Vagina (tissue), 2 donors: Measurements from ENCODE around the gene STX16. TPM values are rescaled to one million over a fixed set of nuclear protein-coding genes. Genes with fewer than 3 reads are reported as not detected.
A peak's percentile ranks its signal among the peaks of the same experiment; 100 is the strongest.
"Not testable (repeated sequence)": the region's sequence is repeated elsewhere in the genome, so short reads cannot be mapped to it uniquely, and the experiment has no call there.

ENCODE experiments used
- DNase-seq, 2 donors: peaks; one replicate each; pipeline ENCODE4 v3.0.0-alpha.2; 2017; ENCODE audit errors: extremely low spot score in 2 of 2
- H3K27ac ChIP-seq: fragments of 200-600 bp; sonication (generic); one replicate; pipeline ENCODE4 v1.5.1; 2019
- H3K27me3 ChIP-seq: fragments of 200-600 bp; sonication (generic); one replicate; pipeline ENCODE4 v1.5.1; 2019
- H3K36me3 ChIP-seq, 2 donors: fragments of 200-600 bp; sonication (generic); one replicate each; pipeline ENCODE4 v1.5.1; 2017 to 2019
- H3K4me1 ChIP-seq: fragments of 200-600 bp; sonication (generic); one replicate; pipeline ENCODE4 v1.5.1; 2019
- H3K4me3 ChIP-seq, 2 donors: fragments of 200-600 bp; sonication (generic); 1 replicate in 1 of 2; 2 replicates in 1 of 2; pipeline ENCODE4 v1.5.1; 2016 to 2019
- H3K9me3 ChIP-seq: fragments of 200-600 bp; sonication (generic); one replicate; pipeline ENCODE4 v1.5.1; 2019
- POLR2A ChIP-seq, 2 donors: fragments of 450-650 bp; IDR thresholded peaks; one replicate each; pipeline ENCODE4 v1.6.1; 2017; ENCODE audit warnings: antibody characterized with exemption in 2 of 2, mild to moderate bottlenecking in 2 of 2, moderate library complexity in 2 of 2
- POLR2AphosphoS5 ChIP-seq, 2 donors: sonication (generic); formaldehyde crosslinking; IDR thresholded peaks; one replicate each; pipeline ENCODE4 v1.9.0; 2017; ENCODE audit warnings: antibody characterized with exemption in 2 of 2, mild to moderate bottlenecking in 2 of 2, low read depth in 1 of 2; ENCODE audit not compliant: insufficient read depth in 1 of 2
- intact Hi-C: fragments of 100-400 bp; cut with DNase I; formaldehyde crosslinking; loops from one replicate; pipeline ENCODE4 v1.15.1; 2023
- total RNA-seq: library from RNA; depleted of rRNA; stranded (reverse); fragments of >200 nt; gene quantifications from one replicate; pipeline ENCODE4 v1.2.3, GENCODE V29; 2016
- TF ChIP-seq, protein P1 (sequence below), 3 experiments: fragments of 450-650 bp in 2 of 3; fragments of 200-600 bp in 1 of 3; sonication (generic) in 1 of 3; IDR thresholded peaks; one replicate each; pipeline ENCODE4 v1.5.1; 2017 to 2019; ENCODE audit warnings: antibody characterized with exemption in 3 of 3, mild to moderate bottlenecking in 2 of 3, moderate library complexity in 2 of 3

STX16 gene
- total RNA-seq, 1 donor from 2014 or later = 49.4 TPM

DNA sequence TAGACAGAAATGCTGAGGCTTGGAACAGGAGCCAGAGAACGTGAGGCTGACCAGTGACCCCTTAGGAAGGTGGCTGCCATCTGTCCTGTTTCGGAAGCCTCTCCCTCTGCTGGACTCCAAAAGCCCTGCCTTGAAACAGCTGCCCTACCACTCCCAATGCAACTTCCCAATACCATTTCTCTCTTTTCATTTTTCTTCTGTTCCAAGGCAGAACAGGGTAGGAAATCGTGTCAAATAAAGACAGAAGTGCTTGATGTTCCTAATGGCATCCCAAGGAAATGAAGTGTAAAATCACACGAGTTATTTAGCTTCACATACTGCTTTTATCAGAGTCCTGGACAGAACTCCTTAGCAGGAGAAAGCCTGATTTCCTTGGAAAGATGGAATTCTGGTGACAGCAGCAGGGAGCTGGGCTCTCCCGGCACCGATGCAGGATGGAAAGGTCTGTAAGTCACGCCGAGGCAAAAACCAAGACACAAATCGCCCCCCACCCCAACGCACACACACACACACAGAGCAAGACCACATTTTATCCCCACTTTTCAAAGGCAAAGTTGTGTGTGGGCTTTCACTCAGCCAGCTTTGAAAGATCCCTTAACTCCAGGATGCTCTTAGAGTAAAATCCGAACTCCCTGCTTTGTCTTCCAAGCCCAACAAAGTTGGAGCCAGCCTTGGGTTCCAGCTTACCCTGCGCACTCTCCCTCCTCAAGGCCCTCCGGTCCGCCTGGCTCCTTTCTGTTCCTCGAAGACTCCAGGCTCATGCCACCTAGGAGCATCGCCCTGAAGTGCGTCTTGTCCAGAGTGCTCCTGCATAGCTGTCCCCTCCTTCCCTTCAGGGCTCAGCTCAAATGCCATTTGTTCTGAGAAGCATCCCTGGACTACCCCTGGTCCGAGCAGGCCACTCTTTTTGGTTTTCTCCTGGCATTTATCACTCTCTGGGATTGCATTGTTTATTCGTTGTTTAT, 11.6 kb upstream of the STX16 start:
- H3K27me3 ChIP-seq = no peaks in the 10 kb centered on the region
- peak in 1 of 2 donors; percentile 32 for DNase-seq
- intact Hi-C loops = no loop called here
- H3K27ac ChIP-seq = no peak overlapping the region
- no peak overlapping the region for H3K4me3 ChIP-seq
- no peaks in the 10 kb centered on the region for H3K9me3 ChIP-seq
- no peaks in the 10 kb centered on the region for H3K36me3 ChIP-seq
- TF ChIP-seq POLR2A (IDR thresholded peaks at IDR 0.05) (no peak), POLR2AphosphoS5 (IDR thresholded peaks at IDR 0.05; ENCODE audit: insufficient read depth in 1 of 2, low read depth in 1 of 2) (no peak)
- TF ChIP-seq, protein P1, sequence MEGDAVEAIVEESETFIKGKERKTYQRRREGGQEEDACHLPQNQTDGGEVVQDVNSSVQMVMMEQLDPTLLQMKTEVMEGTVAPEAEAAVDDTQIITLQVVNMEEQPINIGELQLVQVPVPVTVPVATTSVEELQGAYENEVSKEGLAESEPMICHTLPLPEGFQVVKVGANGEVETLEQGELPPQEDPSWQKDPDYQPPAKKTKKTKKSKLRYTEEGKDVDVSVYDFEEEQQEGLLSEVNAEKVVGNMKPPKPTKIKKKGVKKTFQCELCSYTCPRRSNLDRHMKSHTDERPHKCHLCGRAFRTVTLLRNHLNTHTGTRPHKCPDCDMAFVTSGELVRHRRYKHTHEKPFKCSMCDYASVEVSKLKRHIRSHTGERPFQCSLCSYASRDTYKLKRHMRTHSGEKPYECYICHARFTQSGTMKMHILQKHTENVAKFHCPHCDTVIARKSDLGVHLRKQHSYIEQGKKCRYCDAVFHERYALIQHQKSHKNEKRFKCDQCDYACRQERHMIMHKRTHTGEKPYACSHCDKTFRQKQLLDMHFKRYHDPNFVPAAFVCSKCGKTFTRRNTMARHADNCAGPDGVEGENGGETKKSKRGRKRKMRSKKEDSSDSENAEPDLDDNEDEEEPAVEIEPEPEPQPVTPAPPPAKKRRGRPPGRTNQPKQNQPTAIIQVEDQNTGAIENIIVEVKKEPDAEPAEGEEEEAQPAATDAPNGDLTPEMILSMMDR (IDR thresholded peaks at IDR 0.05) = no peak
- H3K4me1 ChIP-seq = no peaks in the 10 kb centered on the region

GRCh38 chr20:58640446-58640845, 10.6 kb upstream of the STX16 start:
- no peak overlapping the region for H3K27ac ChIP-seq
- peaks cover 6% of the 10 kb centered on the region for H3K4me1 ChIP-seq
- no peaks in the 10 kb centered on the region for H3K9me3 ChIP-seq
- TF ChIP-seq, protein P1 (IDR thresholded peaks at IDR 0.05) = no peak
- TF ChIP-seq POLR2AphosphoS5 (IDR thresholded peaks at IDR 0.05; ENCODE audit: insufficient read depth in 1 of 2, low read depth in 1 of 2) (no peak), POLR2A (IDR thresholded peaks at IDR 0.05) (no peak)
- no peaks in the 10 kb centered on the region for H3K36me3 ChIP-seq
- H3K4me3 ChIP-seq = no peak overlapping the region
- intact Hi-C loops = no loop called here
- peak in 1 of 2 donors; percentile 58 for DNase-seq
- H3K27me3 ChIP-seq = no peaks in the 10 kb centered on the region

- Histone ChIP-seq H3K9me3 (no peaks in the 10 kb centered on the region), H3K36me3 (no peaks in the 10 kb centered on the region), H3K4me3 (no peak overlapping the region), H3K27me3 (no peaks in the 10 kb centered on the region), H3K27ac (no peak overlapping the region), H3K4me1 (peaks cover 24% of the 10 kb centered on the region)
- intact Hi-C loops = no loop called here
- DNase-seq = peak in 1 of 2 donors; percentile 64
- no peak for TF ChIP-seq POLR2AphosphoS5 (IDR thresholded peaks at IDR 0.05; ENCODE audit: insufficient read depth in 1 of 2, low read depth in 1 of 2)
- TF ChIP-seq POLR2A (IDR thresholded peaks at IDR 0.05) = no peak
- TF ChIP-seq, protein P1 (IDR thresholded peaks at IDR 0.05) = no peak
Observed at GRCh38 chr20:58642441-58642840, 8.6 kb upstream of the STX16 start.

- H3K36me3 ChIP-seq, H3K27ac ChIP-seq, intact Hi-C loops, H3K9me3 ChIP-seq, H3K27me3 ChIP-seq, H3K4me3 ChIP-seq: not testable (repeated sequence)
- peak in 1 of 2 donors; percentile 42 for DNase-seq
- peaks cover 26% of the 10 kb centered on the region for H3K4me1 ChIP-seq
Observed at GRCh38 chr20:58642896-58643295, 8.2 kb upstream of the STX16 start.

- intact Hi-C loops = loop anchor here (5.0 kb wide), 1 partner anchor 173 kb away; no protein-coding TSS in a partner anchor
- Histone ChIP-seq H3K36me3 (no peaks in the 10 kb centered on the region), H3K4me1 (peaks cover 46% of the 10 kb centered on the region), H3K27ac (peak overlapping the region; percentile 10), H3K9me3 (no peaks in the 10 kb centered on the region), H3K4me3 (no peak overlapping the region), H3K27me3 (no peaks in the 10 kb centered on the region)
- DNase-seq = peak; percentile 67 to 83
- TF ChIP-seq POLR2A (IDR thresholded peaks at IDR 0.05) (no peak), POLR2AphosphoS5 (IDR thresholded peaks at IDR 0.05; ENCODE audit: insufficient read depth in 1 of 2, low read depth in 1 of 2) (peak in 1 of 2 donors; percentile 77)
Observed at GRCh38 chr20:58645412-58645968, 5.6 kb upstream of the STX16 start.
